Measurements from ENCODE around the gene DNMT1. TPM values are rescaled to one million over a fixed set of nuclear protein-coding genes. Genes with fewer than 3 reads are reported as not detected.

DNMT1 gene
- total RNA-seq, 4 donors from 2014 or later, result 13.2 to 38.4 (median 32.0) TPM

- no peak for TF ChIP-seq POLR2A (IDR thresholded peaks at IDR 0.05)
- TF ChIP-seq CTCF (IDR thresholded peaks at IDR 0.05), result no peak
- no peak for DNase-seq (ENCODE audit: low spot score in 2 of 2)
- intact Hi-C loops (cut with DNase I; ENCODE audit: low total_unique reads), result loop anchor here (10.0 kb wide), 2 partner anchors 133 to 177 kb away; partner anchors contain the start of gene OLFM2
- H3K4me3 ChIP-seq (ENCODE audit: low read depth, poor library complexity, severe bottlenecking), result no peak overlapping the region
- 50 to 53% methylated on average over 21 to 22 of the region's 23 CpGs for WGBS, 2 donors
Observed at GRCh38 chr19:10112037-10112761, 82.6 kb downstream of the DNMT1 start.

GRCh38 chr19:10111405-10111811 lies 83.3 kb downstream of the DNMT1 start, which contains the start of gene P2RY11:
Gene P2RY11 (plus strand): TSS chr19:10111693. CDS start chr19:10111722, 29 bp downstream.
- 54 to 58% methylated on average over 8 of the region's 8 CpGs for WGBS, 2 donors

GRCh38 chr19:10110972-10111317 lies 83.8 kb downstream of the DNMT1 start:
- no peak overlapping the region for H3K4me3 ChIP-seq (ENCODE audit: low read depth, poor library complexity, severe bottlenecking)
- DNase-seq (ENCODE audit: low spot score in 2 of 2), result no peak
- WGBS, 2 donors, result 86 to 90% methylated on average over 19 of the region's 19 CpGs
- TF ChIP-seq CTCF (IDR thresholded peaks at IDR 0.05) (no peak), POLR2A (IDR thresholded peaks at IDR 0.05) (no peak)
- intact Hi-C loops (cut with DNase I; ENCODE audit: low total_unique reads), result loop anchor here (10.0 kb wide), 2 partner anchors 134 to 176 kb away; partner anchors contain the start of gene OLFM2

More at GRCh38 chr19:10111405-10111811, 83.3 kb downstream of the DNMT1 start, which contains the start of gene P2RY11:
- H3K4me3 ChIP-seq (ENCODE audit: low read depth, poor library complexity, severe bottlenecking), result no peak within 1 kb of the TSS
- no peak for TF ChIP-seq CTCF (IDR thresholded peaks at IDR 0.05)
- no peak for TF ChIP-seq POLR2A (IDR thresholded peaks at IDR 0.05)
- DNase-seq (ENCODE audit: low spot score in 2 of 2), result no peak
- intact Hi-C loops (cut with DNase I; ENCODE audit: low total_unique reads), result loop anchor here (10.0 kb wide), 2 partner anchors 133 to 177 kb away; partner anchors contain the start of gene OLFM2

GRCh38 chr19:10110076-10110971 lies 84.4 kb downstream of the DNMT1 start:
- WGBS, 2 donors, result 87 to 89% methylated on average over 36 to 44 of the region's 44 CpGs
- DNase-seq (ENCODE audit: low spot score in 2 of 2), result no peak
- H3K4me3 ChIP-seq (ENCODE audit: low read depth, poor library complexity, severe bottlenecking), result no peak overlapping the region
- intact Hi-C loops (cut with DNase I; ENCODE audit: low total_unique reads), result loop anchor here (10.0 kb wide), 2 partner anchors 134 to 176 kb away; partner anchors contain the start of gene OLFM2
- no peak for TF ChIP-seq CTCF (IDR thresholded peaks at IDR 0.05)
- no peak for TF ChIP-seq POLR2A (IDR thresholded peaks at IDR 0.05)

GRCh38 chr19:10109528-10109927 lies 85.2 kb downstream of the DNMT1 start:
- intact Hi-C loops (cut with DNase I; ENCODE audit: low total_unique reads), result no loop called here
- 86 to 96% methylated on average over 14 of the region's 14 CpGs for WGBS, 2 donors
- no peak overlapping the region for H3K4me3 ChIP-seq (ENCODE audit: low read depth, poor library complexity, severe bottlenecking)
- TF ChIP-seq CTCF (IDR thresholded peaks at IDR 0.05) (no peak), POLR2A (IDR thresholded peaks at IDR 0.05) (no peak)
- DNase-seq (ENCODE audit: low spot score in 2 of 2), result no peak
